H1 (cell line): Measurements from ENCODE around the gene PHETA1. TPM values are rescaled to one million over a fixed set of nuclear protein-coding genes. Genes with fewer than 3 reads are reported as not detected.
A peak's percentile ranks its signal among the peaks of the same experiment; 100 is the strongest.

Source experiments
- CTCF ChIA-PET: fragments of 300-600 bp; sonication (Branson Sonifier 250); formaldehyde crosslinking; loops from one replicate; lab custom pipeline; 2021; ENCODE audit not compliant: partially characterized antibody; lab: Charles Lee
- POLR2A ChIA-PET: fragments of 300-600 bp; sonication (Branson Sonifier 250); formaldehyde crosslinking; loops from one replicate; lab custom pipeline; 2021; ENCODE audit warnings: inconsistent platforms; ENCODE audit not compliant: partially characterized antibody; lab: Charles Lee
- DNase-seq, 2 experiments: peaks; one replicate each; pipeline versions ENCODE4 v3.0.0 to v3.0.0-alpha.2; 2010 to 2022; ENCODE audit warnings: low spot score in 2 of 2, low read depth in 1 of 2, mixed read lengths in 1 of 2
- FAIRE-seq: peaks from 2 replicates; lab custom pipeline; 2011; peaks lifted over from hg19 to GRCh38; lab: Jason Lieb, UNC
- H2AFZ ChIP-seq: 2 replicates; pipeline ENCODE4 v1.8.1; 2012; ENCODE audit warnings: low read length, inconsistent platforms
- H2AK5ac ChIP-seq: 2 replicates; pipeline ENCODE4 v1.6.1; 2013; ENCODE audit warnings: low read depth, low read length
- H2BK120ac ChIP-seq: replicated peaks from 2 replicates; pipeline ENCODE3; 2013; ENCODE audit warnings: low read depth, low read length, inconsistent platforms
- H2BK12ac ChIP-seq: 2 replicates; pipeline ENCODE4 v1.6.1; 2013; ENCODE audit warnings: low read depth, low read length
- H2BK15ac ChIP-seq: 2 replicates; pipeline ENCODE4 v1.6.1; 2013; ENCODE audit warnings: low read length
- H2BK20ac ChIP-seq: 2 replicates; pipeline ENCODE4 v1.6.1; 2013; ENCODE audit warnings: low read length
- H2BK5ac ChIP-seq: 2 replicates; pipeline ENCODE4 v1.6.1; 2013; ENCODE audit warnings: low read depth, low read length
- H3K14ac ChIP-seq: 2 replicates; pipeline ENCODE4 v1.6.1; 2013; ENCODE audit warnings: inconsistent platforms; ENCODE audit not compliant: insufficient read length
- H3K18ac ChIP-seq: 2 replicates; pipeline ENCODE4 v1.6.1; 2013; ENCODE audit warnings: low read length; ENCODE audit errors: extremely low read depth
- H3K23ac ChIP-seq: 2 replicates; pipeline ENCODE4 v1.6.1; 2013; ENCODE audit warnings: inconsistent platforms; ENCODE audit not compliant: insufficient read length
- H3K23me2 ChIP-seq: 2 replicates; pipeline ENCODE4 v1.6.1; 2013; ENCODE audit warnings: low read depth, low read length
- H3K27ac ChIP-seq: 2 replicates; pipeline ENCODE4 v1.6.1; 2011; ENCODE audit warnings: low read depth, low read length, inconsistent platforms
- H3K27me3 ChIP-seq, 4 experiments: replicated peaks in 1 of 4; 1 replicate in 1 of 4; 2 replicates in 3 of 4; pipeline versions ENCODE4 v1.6.1 to v1.8.1; 2011 to 2013; ENCODE audit warnings: low read length in 3 of 4, mild to moderate bottlenecking in 3 of 4, inconsistent platforms in 2 of 4, mixed read lengths in 2 of 4, moderate library complexity in 1 of 4; ENCODE audit not compliant: control insufficient read depth in 3 of 4, insufficient read depth in 3 of 4; ENCODE audit errors: extremely low read depth in 1 of 4
- H3K36me3 ChIP-seq, 4 experiments: 2 replicates each; pipeline versions ENCODE4 v1.6.1 to v1.8.1; 2011 to 2013; ENCODE audit warnings: mild to moderate bottlenecking in 4 of 4, low read length in 3 of 4, moderate library complexity in 2 of 4, control low read depth in 1 of 4, inconsistent platforms in 1 of 4; ENCODE audit not compliant: insufficient read depth in 4 of 4, control insufficient read depth in 2 of 4
- H3K4ac ChIP-seq: replicated peaks from 2 replicates; pipeline ENCODE3; 2013; ENCODE audit warnings: low read length, low read depth, mixed read lengths, inconsistent platforms; ENCODE audit not compliant: insufficient read length
- H3K4me1 ChIP-seq, 4 experiments: replicated peaks in 1 of 4; 1 replicate in 1 of 4; 2 replicates in 3 of 4; pipeline versions ENCODE4 v1.6.1 to v1.8.1; 2011 to 2013; ENCODE audit warnings: low read length in 3 of 4, inconsistent platforms in 2 of 4, mixed read lengths in 1 of 4; ENCODE audit not compliant: insufficient read depth in 4 of 4, control insufficient read depth in 3 of 4
- H3K4me2 ChIP-seq, 2 experiments: 2 replicates each; pipeline versions ENCODE4 v1.6.1 to v1.8.1; 2011 to 2013; ENCODE audit warnings: low read depth in 2 of 2, low read length in 2 of 2, control low read depth in 1 of 2, inconsistent platforms in 1 of 2, mild to moderate bottlenecking in 1 of 2; ENCODE audit not compliant: insufficient read depth in 1 of 2
- H3K4me3 ChIP-seq, 4 experiments: fragments of 200-600, 300-600 bp in 1 of 4; sonication (generic), shearing (Covaris generic), sonication (Bioruptor Twin) in 1 of 4; 2 replicates each; pipeline versions ENCODE4 v1.5.1 to v1.8.1; 2011 to 2016; ENCODE audit warnings: low read length in 4 of 4, low read depth in 3 of 4, control low read depth in 2 of 4, inconsistent platforms in 2 of 4, mild to moderate bottlenecking in 2 of 4, mixed read lengths in 1 of 4, moderate library complexity in 1 of 4; ENCODE audit not compliant: insufficient read depth in 2 of 4; ENCODE audit errors: extremely low read depth in 1 of 4
- H3K56ac ChIP-seq: replicated peaks from 2 replicates; pipeline ENCODE3; 2013; ENCODE audit warnings: low read depth, mild to moderate bottlenecking, mixed read lengths, low read length, inconsistent platforms; ENCODE audit not compliant: insufficient read length
- H3K79me1 ChIP-seq: 2 replicates; pipeline ENCODE4 v1.6.1; 2013; ENCODE audit warnings: low read depth, low read length, control low read depth
- H3K79me2 ChIP-seq, 2 experiments: 2 replicates each; pipeline versions ENCODE4 v1.6.1 to v1.8.1; 2012 to 2013; ENCODE audit warnings: low read length in 2 of 2, mild to moderate bottlenecking in 2 of 2, inconsistent platforms in 1 of 2; ENCODE audit not compliant: insufficient read depth in 2 of 2, control insufficient read depth in 1 of 2
- H3K9ac ChIP-seq, 4 experiments: replicated peaks in 1 of 4; 1 replicate in 1 of 4; 2 replicates in 3 of 4; pipeline versions ENCODE4 v1.6.1 to v1.8.1; 2011 to 2013; ENCODE audit warnings: low read depth in 3 of 4, low read length in 3 of 4, control low read depth in 2 of 4, mild to moderate bottlenecking in 2 of 4, moderate library complexity in 2 of 4, inconsistent platforms in 1 of 4; ENCODE audit errors: extremely low read depth in 1 of 4
- H3K9me3 ChIP-seq, 2 experiments: 2 replicates each; pipeline versions ENCODE4 v1.6.1 to v1.8.1; 2012 to 2013; ENCODE audit warnings: mild to moderate bottlenecking in 2 of 2, moderate library complexity in 2 of 2, control low read depth in 1 of 2, inconsistent platforms in 1 of 2, low read depth in 1 of 2, low read length in 1 of 2, mixed read lengths in 1 of 2; ENCODE audit not compliant: insufficient read depth in 2 of 2
- H4K20me1 ChIP-seq, 2 experiments: replicated peaks in 1 of 2; 2 replicates each; pipeline versions ENCODE3 to v1.8.1; 2011 to 2013; ENCODE audit warnings: inconsistent platforms in 2 of 2, low read length in 2 of 2, mild to moderate bottlenecking in 1 of 2; ENCODE audit not compliant: insufficient read depth in 2 of 2, control insufficient read depth in 1 of 2
- H4K5ac ChIP-seq: 2 replicates; pipeline ENCODE4 v1.6.1; 2013; ENCODE audit warnings: low read length, low read depth, mixed read lengths, inconsistent platforms; ENCODE audit not compliant: insufficient read length
- H4K8ac ChIP-seq: 2 replicates; pipeline ENCODE4 v1.8.0; 2013; ENCODE audit warnings: mild to moderate bottlenecking, moderate library complexity, low read length, inconsistent platforms; ENCODE audit not compliant: insufficient read depth; ENCODE audit errors: extremely low read depth
- H4K91ac ChIP-seq: replicated peaks from 2 replicates; pipeline ENCODE3; 2013; ENCODE audit warnings: low read length, mixed read lengths, inconsistent platforms; ENCODE audit not compliant: insufficient read length
- CEBPB ChIP-seq: IDR thresholded peaks from 2 replicates; pipeline ENCODE4 v1.6.1; 2012; ENCODE audit warnings: low read depth, low read length
- E2F6 ChIP-seq: IDR thresholded peaks from 2 replicates; pipeline ENCODE4 v1.6.1; 2012; ENCODE audit warnings: inconsistent platforms
- EP300 ChIP-seq, 2 experiments: IDR thresholded peaks; 1 replicate in 1 of 2; 2 replicates in 1 of 2; pipeline ENCODE4 v1.6.1; 2011 to 2012; ENCODE audit warnings: low read depth in 2 of 2, low read length in 2 of 2, mild to moderate bottlenecking in 2 of 2, borderline replicate concordance in 1 of 2, inconsistent platforms in 1 of 2, moderate library complexity in 1 of 2
- SAP30 ChIP-seq: fragments of 300-600 bp; sonication (generic); IDR thresholded peaks from 2 replicates; pipeline ENCODE4 v1.7.1; 2012; ENCODE audit warnings: low read length, moderate library complexity, mild to moderate bottlenecking, inconsistent platforms; ENCODE audit not compliant: insufficient read depth, insufficient replicate concordance
- SP2 ChIP-seq: IDR thresholded peaks from 2 replicates; pipeline ENCODE4 v1.6.1; 2012; ENCODE audit warnings: mild to moderate bottlenecking, low read length, inconsistent platforms
- TAF1 ChIP-seq: IDR thresholded peaks from 2 replicates; pipeline ENCODE4 v1.6.1; 2011; ENCODE audit warnings: mild to moderate bottlenecking, low read depth, low read length
- USF2 ChIP-seq: IDR thresholded peaks from 2 replicates; pipeline ENCODE4 v1.6.1; 2011; ENCODE audit warnings: low read length, improper control_type of control experiment
- WGBS, 2 experiments: shearing (Covaris generic) in 1 of 2; methylation state at CpG; one replicate each; pipeline versions ENCODE4 v1.1.6 to v1.1.7; 2013 to 2015; ENCODE audit warnings: low lambda C conversion rate in 2 of 2, mixed read lengths in 2 of 2, inconsistent platforms in 1 of 2, low coverage in 1 of 2, missing lambda C conversion rate in 1 of 2; ENCODE audit not compliant: insufficient replicate concordance in 2 of 2, insufficient coverage in 1 of 2, insufficient read length in 1 of 2; ENCODE audit errors: extremely low coverage in 1 of 2, missing lambda C conversion rate in 1 of 2; 5-methylcytosine and 5-hydroxymethylcytosine counted together
- polyA plus RNA-seq, 7 experiments: library from polyadenylated mRNA; depleted of rRNA in 3 of 7; stranded (reverse) in 5 of 7; unstranded in 2 of 7; fragments of >200 nt in 5 of 7; fragments of 200-250 nt in 2 of 7; gene quantifications; 1 replicate in 5 of 7; 2 replicates in 1 of 7; 4 replicates in 1 of 7; pipeline versions ENCODE4 v1.2.1 to v1.2.3, GENCODE V29; 2011 to 2013; ENCODE audit warnings: missing spikeins in 2 of 7, mixed read lengths in 2 of 7
- total RNA-seq: library from RNA; stranded (reverse); fragmentation: NEBNext Ultra II Directional; extraction: Animal tissue kit (Norgen Biotek cat#: 25700); gene quantifications from 2 replicates; pipeline ENCODE4 v1.2.1, GENCODE V29; 2021

The PHETA1 gene
- total and polyA plus RNA-seq, 2 of the 8 experiments (the other 6 are each of a cell fraction or from before 2014, with no cell fraction given) = 5.2 to 12.3 TPM

GRCh38 chr12:111412007-111412829, 43.3 kb upstream of the PHETA1 start:
- H3K79me2 ChIP-seq = peaks cover 36 to 91% of the 10 kb centered on the region in 2 experiments
- no peak overlapping the region for H3K4me3 ChIP-seq
- H3K36me3 ChIP-seq = peaks cover 0 to 2% (median 0%) of the 10 kb centered on the region in 4 experiments; a peak in 1 of 8 replicates
- no peak overlapping the region for H3K14ac ChIP-seq
- peak overlapping the region; percentile 94; the same call in 1 of the 2 replicates for H2BK5ac ChIP-seq
- POLR2A ChIA-PET = interaction anchor here (0.8 to 4.3 kb wide), 15 partner anchors 8 to 865 kb away, joined by 3 to 29 read pairs (median 5); partner anchors contain the start of genes ACAD10, BRAP and PHETA1
- CTCF ChIA-PET = interaction anchor here (0.6 to 22.8 kb wide), 9 partner anchors 9 to 229 kb away, joined by 3 to 838 read pairs (median 9); no protein-coding TSS in a partner anchor
- no peaks in the 10 kb centered on the region for H3K9me3 ChIP-seq
- H3K4me2 ChIP-seq = peak overlapping the region; percentile 40 to 54
- no peaks in the 10 kb centered on the region for H3K27me3 ChIP-seq
- H3K56ac ChIP-seq = no peak overlapping the region
- peak overlapping the region; percentile 79 for H4K8ac ChIP-seq
- no peak for TF ChIP-seq SP2
- no peak for TF ChIP-seq SAP30
- 0 out of 2 replicates have a peak, but pooled peaks have one; percentile 47 for TF ChIP-seq TAF1
- TF ChIP-seq E2F6 = peak; percentile 37; the same call in 1 of the 2 replicates
- TF ChIP-seq EP300 (IDR thresholded peaks at IDR 0.05; ENCODE audit: borderline replicate concordance in 1 of 2, low read depth in 2 of 2, low read length in 2 of 2) = 0 out of 3 replicates have a peak, but pooled peaks of 1 of the 2 experiments have one; percentile 31
- TF ChIP-seq USF2 = no peak
- no peak for TF ChIP-seq CEBPB
- no peak overlapping the region for H3K23ac ChIP-seq
- no peak overlapping the region for H2AK5ac ChIP-seq
- H3K79me1 ChIP-seq = peaks cover 18% of the 10 kb centered on the region; the same call in 1 of the 2 replicates
- DNase-seq (no peak), FAIRE-seq (no peak)
- 0 out of 2 replicates have a peak overlapping the region, but pooled peaks have one; percentile 61 for H2BK20ac ChIP-seq
- H2BK120ac ChIP-seq = no peak overlapping the region
- H4K91ac ChIP-seq = no peak overlapping the region
- H2BK12ac ChIP-seq = peak overlapping the region; percentile 77
- peaks cover under 1% of the 10 kb centered on the region; the same call in 1 of the 2 replicates for H3K23me2 ChIP-seq
- peak overlapping the region; percentile 19; the same call in 1 of the 2 replicates for H2BK15ac ChIP-seq
- H3K9ac ChIP-seq = no peak overlapping the region
- peaks cover 21 to 33% of the 10 kb centered on the region in 2 experiments for H4K20me1 ChIP-seq
- WGBS, 2 experiments = 48% methylated on average over 15 of the region's 15 CpGs; no CpG with 5 or more reads in 1 of the 2 experiments
- peaks cover 31 to 61% (median 45%) of the 10 kb centered on the region in 4 experiments for H3K4me1 ChIP-seq
- H3K27ac ChIP-seq = peak overlapping the region; percentile 63; the same call in 1 of the 2 replicates
- H3K4ac ChIP-seq = peak overlapping the region; percentile 2
- peak overlapping the region; percentile 71 for H3K18ac ChIP-seq
- H2AFZ ChIP-seq = no peak overlapping the region
- peak overlapping the region; percentile 3 for H4K5ac ChIP-seq
